Measurements from ENCODE around the gene TEX19.

TEX19 gene

DNA sequence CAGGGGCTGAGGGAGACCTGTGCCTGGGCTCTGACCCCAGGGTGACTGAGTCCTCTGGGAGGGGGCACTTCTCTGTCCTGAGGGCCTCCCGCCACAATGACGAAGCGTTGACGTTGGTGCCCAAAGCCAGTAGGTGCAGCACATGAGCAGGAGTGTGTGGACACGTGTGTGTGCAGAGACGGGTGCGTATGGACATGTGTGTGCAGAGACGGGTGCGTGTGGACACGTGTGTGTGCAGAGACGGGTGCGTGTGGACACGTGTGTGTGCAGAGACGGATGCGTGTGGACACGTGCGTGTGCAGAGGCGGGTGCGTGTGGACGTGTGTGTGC, 40.9 kb upstream of the TEX19 start:
- no peak for DNase-seq (ENCODE audit: low read depth)

DNA sequence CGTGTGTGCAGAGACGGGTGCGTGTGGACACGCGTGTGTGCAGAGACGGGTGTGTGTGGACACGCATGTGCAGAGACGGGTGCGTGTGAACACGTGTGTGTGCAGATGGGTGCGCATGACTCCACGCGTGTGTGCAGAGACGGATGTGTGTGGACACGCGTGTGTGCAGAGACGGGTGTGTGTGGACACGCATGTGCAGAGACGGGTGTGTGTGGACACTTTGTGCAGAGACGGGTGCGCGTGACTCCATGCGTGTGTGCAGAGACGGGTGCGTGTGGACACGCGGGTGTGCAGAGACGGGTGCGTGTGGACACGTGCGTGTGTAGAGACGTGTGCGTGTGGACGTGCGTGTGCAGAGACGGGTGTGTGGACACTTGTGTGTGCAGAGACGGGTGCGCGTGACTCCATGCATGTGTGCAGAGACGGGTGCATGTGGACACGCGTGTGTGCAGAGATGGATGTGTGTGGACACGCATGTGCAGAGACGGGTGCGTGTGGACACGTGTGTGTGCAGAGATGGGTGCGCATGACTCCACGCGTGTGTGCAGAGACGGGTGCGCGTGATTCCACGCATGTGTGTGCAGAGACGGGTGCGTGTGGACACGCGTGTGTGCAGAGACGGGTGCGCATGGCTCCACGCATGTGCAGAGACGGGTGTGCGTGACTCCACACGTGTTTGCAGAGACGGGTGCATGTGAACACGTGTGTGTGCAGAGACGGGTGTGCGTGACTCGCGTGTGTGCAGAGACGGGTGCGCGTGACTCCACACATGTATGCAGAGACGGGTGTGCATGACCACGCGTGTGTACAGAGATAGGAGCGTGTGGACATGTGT, 40.1 kb upstream of the TEX19 start:
- TF ChIP-seq, protein P1, sequence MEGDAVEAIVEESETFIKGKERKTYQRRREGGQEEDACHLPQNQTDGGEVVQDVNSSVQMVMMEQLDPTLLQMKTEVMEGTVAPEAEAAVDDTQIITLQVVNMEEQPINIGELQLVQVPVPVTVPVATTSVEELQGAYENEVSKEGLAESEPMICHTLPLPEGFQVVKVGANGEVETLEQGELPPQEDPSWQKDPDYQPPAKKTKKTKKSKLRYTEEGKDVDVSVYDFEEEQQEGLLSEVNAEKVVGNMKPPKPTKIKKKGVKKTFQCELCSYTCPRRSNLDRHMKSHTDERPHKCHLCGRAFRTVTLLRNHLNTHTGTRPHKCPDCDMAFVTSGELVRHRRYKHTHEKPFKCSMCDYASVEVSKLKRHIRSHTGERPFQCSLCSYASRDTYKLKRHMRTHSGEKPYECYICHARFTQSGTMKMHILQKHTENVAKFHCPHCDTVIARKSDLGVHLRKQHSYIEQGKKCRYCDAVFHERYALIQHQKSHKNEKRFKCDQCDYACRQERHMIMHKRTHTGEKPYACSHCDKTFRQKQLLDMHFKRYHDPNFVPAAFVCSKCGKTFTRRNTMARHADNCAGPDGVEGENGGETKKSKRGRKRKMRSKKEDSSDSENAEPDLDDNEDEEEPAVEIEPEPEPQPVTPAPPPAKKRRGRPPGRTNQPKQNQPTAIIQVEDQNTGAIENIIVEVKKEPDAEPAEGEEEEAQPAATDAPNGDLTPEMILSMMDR (conservative IDR thresholded peaks at IDR 0.05; ENCODE audit: control insufficient read depth, insufficient read depth, low read depth, low read length): no peak
- DNase-seq (ENCODE audit: low read depth): no peak
- no peak overlapping the region for H3K4me3 ChIP-seq (ENCODE audit: control insufficient read depth, low read depth, low read length)

More for the DNA sequence above, 40.9 kb upstream of the TEX19 start:
- H3K4me3 ChIP-seq (ENCODE audit: control insufficient read depth, low read depth, low read length): no peak overlapping the region
- TF ChIP-seq, protein P1 (conservative IDR thresholded peaks at IDR 0.05; ENCODE audit: control insufficient read depth, insufficient read depth, low read depth, low read length): no peak

DNA sequence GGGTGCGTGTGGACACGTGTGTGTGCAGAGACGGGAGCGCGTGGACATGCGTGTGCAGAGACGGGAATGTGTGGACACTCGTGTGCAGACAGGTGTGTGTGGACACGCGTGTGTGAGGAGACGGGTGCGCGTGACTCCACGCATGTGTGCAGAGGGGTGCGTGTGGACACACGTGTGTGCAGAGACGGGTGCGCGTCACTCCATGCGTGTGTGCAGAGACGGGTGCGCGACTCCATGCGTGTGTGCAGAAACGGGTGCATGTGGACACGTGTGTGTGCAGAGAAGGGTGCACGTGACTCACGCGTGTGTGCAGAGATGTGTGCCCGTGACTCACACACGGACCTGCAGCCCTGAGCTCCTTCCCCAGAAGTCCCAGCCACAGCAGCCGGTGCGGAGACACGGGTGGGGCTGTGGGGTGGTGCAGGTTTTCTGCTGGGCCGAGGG, 39.4 kb upstream of the TEX19 start:
- H3K4me3 ChIP-seq (ENCODE audit: control insufficient read depth, low read depth, low read length): no peak overlapping the region
- TF ChIP-seq, protein P1 (conservative IDR thresholded peaks at IDR 0.05; ENCODE audit: control insufficient read depth, insufficient read depth, low read depth, low read length): no peak
- no peak for DNase-seq (ENCODE audit: low read depth)

DNA sequence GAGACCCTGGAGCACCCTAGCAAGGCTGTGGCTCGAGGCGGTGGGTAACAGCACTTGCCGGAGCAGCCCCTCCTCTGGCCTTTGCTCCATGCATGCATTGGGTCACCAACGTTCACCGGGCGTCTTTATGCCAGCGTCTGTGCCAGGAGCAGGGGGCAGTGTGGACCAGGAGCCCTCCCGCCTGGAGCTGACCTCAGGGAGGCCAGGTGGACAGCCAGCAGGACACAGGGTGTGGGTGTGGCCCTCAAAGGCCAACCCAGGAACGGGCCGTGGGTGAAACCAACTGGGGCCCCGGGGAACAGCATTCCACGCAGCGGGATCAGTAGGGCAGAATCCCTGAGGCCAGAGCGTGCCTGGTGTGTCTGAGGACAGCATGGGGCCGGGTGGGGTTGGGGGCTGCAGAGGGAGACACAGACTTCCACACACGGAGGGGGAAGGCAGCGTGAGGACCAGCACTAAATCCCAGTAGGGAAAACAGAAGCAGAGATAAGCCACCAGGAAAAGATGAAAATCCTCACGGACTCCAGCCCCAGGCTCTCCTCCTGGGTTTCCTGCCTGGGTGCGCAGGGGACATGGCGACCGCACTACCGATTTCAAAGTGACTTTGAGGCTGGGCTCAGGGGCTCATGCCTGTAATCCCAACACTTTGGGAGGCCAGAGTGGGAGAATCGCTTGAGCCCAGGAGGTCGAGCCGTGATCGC, 38.8 kb upstream of the TEX19 start:
- DNase-seq (ENCODE audit: low read depth): no peak
- TF ChIP-seq, protein P1 (conservative IDR thresholded peaks at IDR 0.05; ENCODE audit: control insufficient read depth, insufficient read depth, low read depth, low read length): no peak
- no peak overlapping the region for H3K4me3 ChIP-seq (ENCODE audit: control insufficient read depth, low read depth, low read length)

DNA sequence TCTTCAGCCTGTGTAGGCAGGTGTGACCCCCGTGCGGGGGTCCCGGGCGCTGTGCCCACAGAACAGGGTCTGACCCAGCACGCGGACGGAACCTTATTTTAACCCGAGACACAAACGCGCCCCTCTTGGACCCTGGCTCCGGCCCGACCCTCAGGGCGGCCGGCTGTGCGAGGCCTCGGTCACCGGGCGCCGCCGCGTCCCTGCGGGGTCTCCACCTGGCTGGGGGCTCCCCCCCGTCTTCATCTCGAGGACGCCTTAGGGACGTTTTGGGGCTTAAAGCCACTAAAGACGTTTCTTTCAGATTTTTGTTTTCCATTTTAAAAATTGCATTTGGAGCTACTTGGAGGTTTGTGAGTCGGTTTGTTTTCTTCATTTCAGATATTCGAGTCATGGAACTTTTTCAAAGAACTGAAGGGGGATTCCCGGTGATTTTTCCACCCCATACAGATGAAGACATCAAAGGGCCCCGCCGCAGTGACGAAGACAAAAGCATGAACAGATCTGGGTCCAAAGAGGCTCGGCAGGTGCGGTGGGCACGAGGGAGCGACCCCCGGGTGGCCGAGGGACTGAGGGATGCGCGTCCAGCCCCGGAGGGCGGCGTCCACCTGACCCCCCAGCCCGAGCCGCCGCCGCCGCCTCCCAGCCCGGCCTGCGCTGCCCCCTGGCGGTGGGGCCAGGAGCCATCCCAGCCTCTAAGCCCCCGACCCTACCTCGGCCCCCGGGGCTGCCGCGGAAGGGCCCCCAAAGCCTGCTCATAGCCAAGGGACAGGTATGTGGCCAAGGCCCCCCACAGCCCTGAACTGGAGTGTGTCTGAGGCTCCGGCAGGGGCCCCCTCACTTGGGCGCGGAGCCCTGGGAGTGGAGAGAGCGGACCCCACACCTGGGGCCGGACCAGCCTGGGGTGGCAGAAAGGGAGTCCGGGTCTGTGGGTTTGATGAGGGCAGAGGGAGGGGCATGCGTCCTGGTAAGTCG, 37.8 kb upstream of the TEX19 start:
- no peak overlapping the region for H3K4me3 ChIP-seq (ENCODE audit: control insufficient read depth, low read depth, low read length)
- TF ChIP-seq, protein P1 (conservative IDR thresholded peaks at IDR 0.05; ENCODE audit: control insufficient read depth, insufficient read depth, low read depth, low read length): peak; percentile 33
- DNase-seq (ENCODE audit: low read depth): no peak

DNA sequence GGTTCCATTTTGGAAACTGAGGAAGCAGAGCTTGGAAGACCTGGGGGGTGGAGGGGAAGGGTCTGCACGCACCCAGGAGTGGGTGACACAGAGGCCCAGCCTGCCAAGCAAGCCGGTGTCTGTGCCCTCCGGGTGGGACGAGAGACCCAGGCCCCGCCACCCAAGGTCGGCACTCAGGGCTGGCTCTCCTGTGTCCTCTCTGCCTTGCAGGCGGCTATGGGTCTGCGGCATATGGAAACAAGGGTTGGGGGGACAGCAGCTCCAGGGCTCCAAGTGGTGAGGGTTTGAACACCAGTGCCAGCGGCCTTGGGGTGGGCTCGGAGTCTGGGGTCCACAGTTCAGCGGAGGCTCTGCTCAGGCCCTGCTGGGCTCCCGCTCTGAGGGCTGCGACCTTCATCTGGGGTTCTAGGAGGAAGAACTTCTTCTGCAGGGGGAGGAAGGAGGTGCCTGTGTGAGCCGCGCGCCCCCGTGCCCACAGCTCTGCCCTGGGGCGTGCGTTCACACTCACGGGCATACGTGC, 37.0 kb upstream of the TEX19 start:
- no peak for DNase-seq (ENCODE audit: low read depth)
- TF ChIP-seq, protein P1 (conservative IDR thresholded peaks at IDR 0.05; ENCODE audit: control insufficient read depth, insufficient read depth, low read depth, low read length): no peak
- no peak overlapping the region for H3K4me3 ChIP-seq (ENCODE audit: control insufficient read depth, low read depth, low read length)

All from fibroblast of mammary gland (primary cell).